ENCODE data around the gene NME2.
"Not testable (repeated sequence)": the region's sequence is repeated elsewhere in the genome, so short reads cannot be mapped to it uniquely, and the experiment has no call there.

Gene NME2

DNA sequence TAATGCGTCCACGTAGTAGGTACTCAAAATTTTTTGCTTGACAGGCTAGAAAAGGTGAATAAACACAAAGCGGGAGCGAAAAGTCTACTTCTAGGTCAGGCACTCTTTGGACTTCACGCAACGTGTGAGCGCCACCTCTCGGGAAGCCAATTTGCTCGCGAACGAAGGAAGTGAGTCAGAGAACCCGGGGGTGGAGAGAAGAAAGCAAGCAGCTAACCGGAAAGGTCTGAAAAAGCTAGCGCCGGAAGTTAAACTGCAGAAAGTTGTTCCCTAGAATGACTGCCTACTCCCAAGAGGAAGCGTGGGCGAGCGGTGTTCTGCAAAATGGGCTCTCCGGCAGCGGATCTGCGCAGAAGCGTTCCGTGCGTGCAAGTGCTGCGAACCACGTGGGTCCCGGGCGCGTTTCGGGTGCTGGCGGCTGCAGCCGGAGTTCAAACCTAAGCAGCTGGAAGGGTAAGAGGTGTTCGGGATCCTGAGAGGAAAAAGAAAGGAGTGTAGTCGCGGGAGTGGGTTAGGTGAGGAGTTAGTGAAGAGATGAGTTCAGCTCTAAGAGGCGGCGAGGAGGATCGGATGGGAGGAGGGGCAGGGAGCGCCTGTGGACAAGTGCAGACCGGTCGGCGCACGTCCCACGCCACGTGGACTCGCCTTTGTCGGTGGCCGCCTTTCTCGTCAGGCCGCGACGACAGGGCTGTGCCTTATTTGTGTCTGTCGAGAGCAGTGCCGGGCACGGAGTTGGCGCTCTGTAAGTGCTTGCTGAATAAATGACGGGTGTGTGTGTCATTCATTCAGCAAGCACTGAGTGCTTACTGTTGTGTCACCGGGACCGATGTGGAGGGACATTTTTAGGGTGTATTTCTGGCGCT lies 12.8 kb upstream of the NME2 start, which contains the start of gene NME1:
TSS of gene NME1 (plus strand) at position 350 of the 863 bp plus-strand sequence. CDS start 2,096 bp downstream, outside the sequence.
- peak; percentile 97 to 98 for DNase-seq (ENCODE audit: low read depth in 2 of 2)

DNA sequence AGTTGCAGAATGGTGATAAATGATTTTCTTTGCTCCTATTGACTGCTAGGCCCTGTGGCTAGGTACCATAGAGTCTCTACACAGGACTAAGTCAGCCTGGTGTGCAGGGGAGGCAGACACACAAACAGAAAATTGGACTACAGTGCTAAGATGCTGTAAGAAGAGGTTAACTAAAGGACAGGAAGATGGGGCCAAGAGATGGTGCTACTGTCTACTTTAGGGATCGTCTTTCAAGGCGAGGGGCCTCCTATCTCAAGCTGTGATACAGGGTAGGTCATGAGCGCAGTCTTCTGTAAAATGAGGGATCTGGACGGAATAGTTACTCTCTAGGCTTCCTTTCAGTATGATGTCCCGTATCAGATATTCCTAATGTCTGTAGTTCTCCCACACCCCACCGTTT lies 12.0 kb upstream of the NME2 start:
- DNase-seq (ENCODE audit: low read depth in 2 of 2) = no peak

DNA sequence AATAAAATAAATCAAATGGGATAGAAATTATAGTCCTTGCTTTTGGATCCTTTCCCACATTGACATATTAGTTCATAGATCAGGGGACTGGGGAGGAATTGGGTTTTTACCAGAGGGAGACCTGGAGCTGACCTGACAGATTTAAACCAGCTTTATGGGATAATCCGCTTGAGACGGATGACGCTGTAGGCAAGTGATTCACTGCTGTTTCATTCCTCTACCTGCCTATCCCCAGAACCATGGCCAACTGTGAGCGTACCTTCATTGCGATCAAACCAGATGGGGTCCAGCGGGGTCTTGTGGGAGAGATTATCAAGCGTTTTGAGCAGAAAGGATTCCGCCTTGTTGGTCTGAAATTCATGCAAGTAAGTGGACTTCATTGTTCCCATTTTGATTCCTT lies 10.8 kb upstream of the NME2 start:
- no peak for DNase-seq (ENCODE audit: low read depth in 2 of 2)

- no peak for DNase-seq (ENCODE audit: low read depth in 2 of 2)
These were observed 6.6 kb upstream of the NME2 start for GRCh38 chr17:51159604-51160003.

GRCh38 chr17:51161541-51161940 lies 4.7 kb upstream of the NME2 start:
- no peak for DNase-seq (ENCODE audit: low read depth in 2 of 2)

- no peak for DNase-seq (ENCODE audit: low read depth in 2 of 2)
These were observed 1.1 kb upstream of the NME2 start for GRCh38 chr17:51164911-51165679.

DNA sequence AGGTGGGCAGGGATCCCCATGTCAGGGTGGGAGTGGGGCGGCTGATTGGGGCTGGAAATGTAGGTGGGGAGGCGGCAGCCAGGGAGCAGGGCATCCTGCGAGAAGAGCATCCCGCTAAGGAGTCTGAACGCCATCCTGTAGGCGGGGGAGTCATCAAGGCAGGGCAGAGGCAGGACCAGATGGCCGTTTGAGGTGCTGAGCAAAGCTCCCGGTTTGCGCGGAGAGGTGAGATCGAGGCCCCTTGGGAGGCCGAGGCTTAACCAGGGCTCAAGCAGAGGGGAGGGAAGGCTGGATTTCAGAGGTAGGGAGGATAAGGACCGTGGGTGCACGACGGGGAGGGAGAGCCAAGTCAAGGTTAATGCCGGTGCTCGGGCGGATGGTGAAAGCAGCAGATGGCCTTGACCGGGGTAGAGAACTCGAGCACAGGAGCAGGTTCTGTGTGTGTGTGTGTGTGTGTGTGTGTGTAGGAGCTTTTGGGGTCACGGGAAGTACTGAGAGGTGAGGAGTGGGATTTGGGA lies 472 bp upstream of the NME2 start:
- DNase-seq (ENCODE audit: low read depth in 2 of 2) = no peak

DNA sequence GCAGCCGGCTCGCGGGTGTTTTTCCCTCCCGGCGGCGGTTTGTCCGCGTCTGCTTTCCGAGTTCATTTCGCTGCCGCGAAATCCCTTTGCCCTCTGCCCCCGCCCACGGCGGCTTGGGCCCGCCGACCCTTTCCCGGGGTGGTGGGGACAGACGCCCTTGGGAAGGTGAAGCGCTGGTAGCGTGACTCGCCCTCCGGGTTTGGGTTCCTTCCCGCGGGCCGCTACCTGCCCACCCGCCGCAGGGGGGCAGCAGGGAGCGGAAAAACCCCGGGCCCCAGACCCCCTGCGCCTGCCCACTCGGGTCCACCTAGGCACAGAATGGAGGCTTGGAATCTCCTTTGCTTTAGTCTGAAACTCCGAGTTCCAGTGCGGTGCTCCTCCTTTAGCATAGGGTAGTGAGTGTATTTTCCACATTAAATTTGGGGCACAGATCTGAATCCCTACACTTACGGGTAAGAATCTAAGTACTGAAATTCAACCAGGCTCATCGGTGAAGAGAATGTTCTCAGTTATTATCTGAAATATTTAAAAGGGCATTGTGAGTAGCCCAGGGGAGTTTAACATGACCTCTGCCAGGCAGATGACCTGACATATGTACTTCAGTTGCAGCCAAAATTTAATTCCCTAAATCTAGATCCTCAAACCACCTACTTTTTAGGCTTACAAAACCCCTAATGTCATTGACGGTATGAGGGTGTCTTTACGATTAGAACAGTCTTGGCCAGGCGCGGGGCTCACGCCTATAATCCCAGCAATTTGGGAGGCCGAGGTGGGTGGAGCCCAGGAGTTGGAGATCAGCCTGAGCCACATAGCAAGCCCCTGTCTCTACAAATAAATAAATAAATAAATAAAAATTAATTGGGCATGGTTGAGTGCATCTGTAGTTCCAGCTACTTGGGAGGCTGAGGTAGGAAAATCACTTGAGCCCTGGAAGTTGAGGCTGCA lies 1.0 kb downstream of the NME2 start:
- peak; percentile 60 for DNase-seq (ENCODE audit: low read depth in 2 of 2)

DNA sequence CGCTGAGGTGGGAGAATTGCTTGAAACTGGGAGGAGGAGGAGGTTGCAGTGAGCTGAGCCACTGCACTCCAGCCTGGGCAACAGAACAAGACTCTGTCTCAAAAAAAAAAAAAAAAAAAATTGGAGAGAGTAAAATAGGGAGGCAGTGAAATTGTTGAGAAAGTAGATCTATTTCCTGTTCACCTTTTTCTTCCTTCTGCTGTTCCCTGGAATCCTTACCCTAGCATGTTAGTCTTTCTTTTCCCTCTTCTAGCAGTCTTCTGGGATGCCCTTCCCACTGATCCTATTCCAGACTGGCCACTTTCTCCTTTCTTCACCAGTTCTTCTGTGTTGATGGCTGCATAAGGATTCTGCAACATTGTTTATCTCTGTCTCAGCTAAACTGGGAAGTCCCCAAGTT lies 3.1 kb downstream of the NME2 start:
- DNase-seq (ENCODE audit: low read depth in 2 of 2) = no peak

DNA sequence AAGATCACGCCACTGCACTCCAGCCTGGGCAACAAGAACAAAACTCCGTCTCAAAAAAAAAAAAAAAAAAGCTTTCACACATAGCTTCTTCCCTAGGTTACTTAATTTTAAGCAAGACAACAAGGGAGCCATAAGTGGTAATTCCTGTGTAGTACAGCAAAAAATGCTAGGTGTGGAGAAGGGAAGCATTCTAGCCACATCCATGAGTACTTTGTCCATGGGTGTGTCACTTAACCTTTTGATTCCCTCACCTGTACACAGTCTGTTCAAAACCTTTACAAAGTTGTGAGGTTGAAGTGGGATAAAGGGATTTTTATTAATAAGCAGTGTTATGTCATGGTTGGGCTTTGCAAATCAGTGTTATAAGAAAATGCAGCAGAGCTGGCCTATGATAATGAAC lies 4.5 kb downstream of the NME2 start:
- no peak for DNase-seq (ENCODE audit: low read depth in 2 of 2)

GRCh38 chr17:51172030-51172429 lies 5.8 kb downstream of the NME2 start:
- not testable (repeated sequence) for DNase-seq (ENCODE audit: low read depth in 2 of 2)

- DNase-seq (ENCODE audit: low read depth in 2 of 2) = no peak
These were observed 14.3 kb downstream of the NME2 start for GRCh38 chr17:51180486-51180885.

DNA sequence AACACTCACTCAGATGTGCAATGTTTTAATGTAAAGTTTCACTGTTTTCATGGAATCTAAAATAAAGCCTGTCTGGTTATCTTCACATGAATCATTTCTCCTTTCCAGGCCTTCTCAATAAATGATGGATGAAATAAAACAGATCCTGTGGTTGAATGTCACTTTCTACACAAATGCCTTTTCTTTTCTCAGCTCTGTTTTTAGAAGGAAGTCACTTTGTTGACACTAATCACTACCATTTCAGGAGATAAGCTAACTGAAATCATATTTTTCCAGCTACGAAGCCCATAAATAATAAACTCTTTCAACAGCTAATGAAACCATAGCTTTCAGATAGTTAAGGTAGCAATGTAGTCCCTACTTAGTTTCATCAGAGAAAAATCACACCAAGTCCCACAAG lies 17.9 kb downstream of the NME2 start:
- DNase-seq (ENCODE audit: low read depth in 2 of 2) = no peak

DNA sequence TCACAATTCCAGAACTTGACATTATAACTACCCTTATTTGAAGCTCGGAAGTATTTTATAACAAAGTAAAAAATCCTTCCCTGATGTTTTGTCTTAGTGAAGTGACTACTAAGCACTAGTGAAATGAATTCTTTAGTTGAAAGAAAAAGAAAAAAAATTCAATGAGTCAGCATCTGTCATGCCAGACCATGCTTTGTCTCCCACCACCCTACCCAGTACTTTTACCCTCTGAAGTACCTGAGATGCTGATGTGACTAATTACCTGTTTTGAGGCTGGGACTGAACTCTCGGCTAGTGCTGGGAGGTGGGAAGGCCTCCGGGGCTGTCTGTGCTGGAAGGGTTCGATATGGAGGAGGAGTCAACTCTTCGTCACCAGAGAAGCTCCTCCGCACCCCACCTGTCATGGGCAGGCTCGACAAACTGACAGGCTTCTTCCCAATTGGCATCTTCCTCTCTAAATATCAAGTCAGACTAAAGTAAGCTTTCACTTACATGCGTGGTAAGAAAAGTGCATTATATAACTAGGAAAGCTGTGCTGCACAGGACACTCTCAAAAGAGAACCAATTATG lies 19.6 kb downstream of the NME2 start:
- DNase-seq (ENCODE audit: low read depth in 2 of 2) = no peak

DNA sequence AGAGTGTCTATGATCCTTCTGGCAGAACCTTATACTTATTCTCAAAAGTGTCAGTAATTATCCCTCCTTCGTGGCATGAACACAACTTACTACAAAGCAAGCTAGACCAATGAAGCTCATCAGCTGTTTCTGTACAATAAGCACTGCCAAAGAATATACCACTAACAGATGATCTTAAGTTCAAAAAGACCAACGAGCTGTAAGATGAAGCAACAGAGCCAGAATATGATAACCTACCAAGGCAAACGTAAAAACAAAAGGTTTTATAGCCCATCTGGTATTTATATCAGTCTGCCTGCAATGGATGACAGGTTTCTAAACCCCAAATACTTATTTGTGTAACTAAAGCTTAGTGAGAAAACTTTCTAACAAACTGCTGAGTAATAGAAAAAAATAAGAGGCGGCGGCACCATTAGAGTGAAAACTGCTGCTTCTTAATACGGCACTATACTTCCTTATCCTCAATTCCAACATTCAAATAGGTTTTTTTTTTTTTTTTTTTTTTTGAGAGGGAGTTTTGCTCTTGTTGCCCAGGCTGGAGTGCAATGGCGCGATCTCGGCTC lies 22.1 kb downstream of the NME2 start:
- DNase-seq (ENCODE audit: low read depth in 2 of 2) = no peak

- no peak for DNase-seq (ENCODE audit: low read depth in 2 of 2)
These were observed 23.0 kb downstream of the NME2 start for GRCh38 chr17:51189162-51189561.

- no peak for DNase-seq (ENCODE audit: low read depth in 2 of 2)
These were observed 23.4 kb downstream of the NME2 start for GRCh38 chr17:51189628-51190027.

DNA sequence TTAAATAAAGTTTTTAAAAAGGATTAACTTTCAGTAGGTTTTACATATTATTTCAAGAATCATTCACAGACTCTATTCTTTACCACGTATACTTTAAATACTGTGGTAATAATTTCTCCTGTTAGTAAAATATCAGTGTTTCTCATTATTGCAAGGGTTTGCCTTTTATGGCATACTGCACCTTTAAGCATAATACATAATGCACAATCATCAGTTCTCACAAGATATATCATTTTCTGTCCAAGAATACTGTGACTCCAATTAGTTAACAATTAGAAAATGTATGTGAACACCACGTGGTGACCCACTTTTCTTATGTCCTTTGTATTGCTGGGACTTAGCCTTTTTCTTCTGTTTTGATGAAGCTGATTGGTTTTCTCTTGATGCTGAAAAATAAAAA lies 25.7 kb downstream of the NME2 start:
- DNase-seq (ENCODE audit: low read depth in 2 of 2) = no peak

DNA sequence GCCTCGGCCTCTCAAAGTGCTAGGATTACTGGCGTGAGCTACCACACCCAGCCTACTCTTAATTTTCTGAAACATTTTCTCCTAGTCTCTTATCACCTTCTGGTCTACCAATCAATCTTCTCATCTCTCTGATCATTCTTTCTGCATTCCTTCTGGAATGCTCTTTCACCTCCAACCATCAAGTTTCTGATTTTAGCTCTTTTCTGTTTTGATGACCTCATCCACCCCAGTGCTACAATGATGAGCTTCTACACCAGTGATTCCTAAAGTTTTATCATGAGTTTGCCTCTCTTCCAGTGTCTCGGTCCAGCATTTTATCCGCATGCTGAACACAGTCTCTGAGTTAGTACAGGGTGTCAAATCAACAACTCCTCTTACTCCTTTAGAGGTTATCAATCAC lies 31.5 kb downstream of the NME2 start:
- DNase-seq (ENCODE audit: low read depth in 2 of 2) = no peak

DNA sequence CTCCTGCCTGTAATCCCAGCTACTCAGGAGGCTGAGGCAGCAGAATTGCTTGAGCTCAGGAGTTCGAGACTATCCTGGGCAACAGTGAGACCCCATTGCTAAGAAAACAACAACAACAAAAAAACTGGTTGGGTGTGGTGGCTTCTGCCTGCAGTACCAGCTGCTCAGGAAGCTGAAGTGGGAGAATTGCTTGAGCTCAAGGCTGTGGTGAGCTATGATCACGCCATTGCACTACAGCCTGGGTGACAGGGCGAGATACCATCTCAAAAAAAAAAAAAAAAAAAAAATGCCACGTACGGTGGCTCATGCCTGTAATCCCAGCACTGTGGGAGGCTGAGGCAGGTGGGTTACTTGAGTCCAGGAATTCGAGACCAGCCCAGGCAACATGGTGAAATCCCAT lies 34.1 kb downstream of the NME2 start:
- DNase-seq (ENCODE audit: low read depth in 2 of 2) = no peak

GRCh38 chr17:51200846-51201245 lies 34.6 kb downstream of the NME2 start:
- no peak for DNase-seq (ENCODE audit: low read depth in 2 of 2)
